ENCODE data around the gene JARID2. TPM values are rescaled to one million over a fixed set of nuclear protein-coding genes. Genes with fewer than 3 reads are reported as not detected.

The JARID2 gene
- total RNA-seq, 2 donors from 2014 or later, result 7.9 to 8.6 TPM

DNA sequence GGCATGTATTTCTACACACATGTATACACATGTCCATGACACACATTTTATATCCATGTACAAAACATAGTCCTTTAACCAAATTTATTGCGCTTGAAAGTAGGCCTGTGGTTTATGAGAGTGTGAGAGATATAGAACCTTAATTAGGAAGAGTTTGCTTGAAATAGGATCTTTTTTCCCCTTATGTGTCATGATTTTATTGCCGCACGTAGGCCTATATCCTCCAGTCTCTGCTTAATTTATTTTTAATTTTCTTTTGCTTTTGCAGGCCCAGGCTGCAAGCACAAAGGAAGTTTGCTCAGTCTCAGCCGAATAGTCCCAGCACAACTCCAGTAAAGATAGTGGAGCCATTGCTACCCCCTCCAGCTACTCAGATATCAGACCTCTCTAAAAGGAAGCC, 205.9 kb downstream of the JARID2 start:
- DNase-seq (no peak), ATAC-seq (no peak)
- intact Hi-C loops (cut with DNase I), result no loop called here

DNA sequence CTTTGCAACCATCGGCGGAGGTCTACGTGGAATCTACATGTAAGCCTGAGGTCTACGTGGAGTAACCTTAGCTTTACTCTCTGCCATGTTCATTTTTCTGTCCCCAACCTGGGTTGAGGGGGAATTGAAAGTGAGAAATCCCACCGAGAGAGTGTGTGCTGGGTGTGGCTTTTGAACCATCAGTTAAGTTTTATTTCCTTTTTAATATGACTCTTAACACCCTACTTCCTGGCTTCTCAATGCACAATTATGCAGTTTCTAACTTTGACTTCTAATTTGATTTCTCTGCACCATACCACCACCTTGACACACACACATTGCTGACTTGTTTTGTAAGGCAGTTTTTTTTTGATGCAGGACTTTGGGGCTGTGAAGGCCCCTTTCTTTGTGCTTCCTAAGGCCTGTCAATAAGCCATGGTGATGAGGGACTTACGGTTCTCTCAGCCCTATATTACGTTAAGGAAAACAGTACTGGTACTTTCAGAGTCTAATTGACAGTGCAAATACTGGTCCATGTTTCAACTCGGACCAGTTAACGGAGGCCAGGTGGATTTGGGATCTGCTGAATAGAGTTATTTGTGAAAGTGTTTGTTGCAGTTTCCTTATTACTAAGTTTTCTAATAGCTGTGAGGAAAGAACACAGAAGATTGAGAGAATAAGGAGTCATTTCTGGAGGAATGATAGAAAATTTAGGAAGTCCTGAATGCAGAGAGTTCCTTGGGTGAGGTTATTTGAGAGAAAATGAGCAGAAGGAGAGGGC, 206.5 kb downstream of the JARID2 start:
- ATAC-seq, result no peak
- intact Hi-C loops (cut with DNase I), result no loop called here
- DNase-seq, result no peak

DNA sequence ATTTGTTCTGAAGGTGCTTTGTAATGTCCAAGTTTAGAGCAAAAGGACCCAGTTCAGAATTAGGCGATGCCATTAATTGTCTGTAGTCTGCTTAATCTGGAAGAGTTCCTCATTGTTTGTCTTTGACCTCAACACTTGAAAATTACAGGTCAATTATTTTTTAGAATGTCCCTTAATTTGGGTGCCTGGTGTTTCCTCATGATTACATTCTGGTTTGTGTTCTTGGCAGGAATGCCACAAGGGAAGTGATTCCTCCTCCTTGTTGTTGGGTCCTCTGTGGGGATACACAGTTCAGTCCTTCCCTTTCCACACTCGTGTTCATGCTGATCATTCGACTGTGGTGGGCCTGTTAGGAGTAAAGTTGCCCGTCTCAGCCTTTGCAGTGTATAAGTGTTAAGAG, 207.3 kb downstream of the JARID2 start:
- DNase-seq (no peak), ATAC-seq (no peak)
- intact Hi-C loops (cut with DNase I), result no loop called here

DNA sequence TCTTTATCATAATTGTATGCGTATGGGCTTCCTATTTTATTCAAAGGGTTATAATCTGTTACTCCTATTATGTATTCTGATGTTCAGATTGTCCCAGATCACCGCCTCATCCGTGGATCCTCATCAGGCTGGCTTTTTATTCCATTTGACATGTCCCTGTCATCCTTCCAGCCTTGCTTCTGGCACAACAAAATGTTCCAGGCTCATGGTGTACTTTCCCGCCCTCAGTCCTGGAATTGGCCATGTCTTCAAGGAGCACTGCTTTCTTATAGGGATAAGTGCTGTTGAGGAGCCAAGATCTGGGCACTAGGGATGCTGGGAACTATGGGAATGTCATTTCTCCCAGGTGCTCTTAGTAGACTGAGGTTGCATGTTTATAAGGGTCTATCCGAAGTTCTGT, 207.8 kb downstream of the JARID2 start:
- ATAC-seq, result peak in 1 of 2 donors; percentile 22
- intact Hi-C loops (cut with DNase I), result no loop called here
- DNase-seq, result no peak

DNA sequence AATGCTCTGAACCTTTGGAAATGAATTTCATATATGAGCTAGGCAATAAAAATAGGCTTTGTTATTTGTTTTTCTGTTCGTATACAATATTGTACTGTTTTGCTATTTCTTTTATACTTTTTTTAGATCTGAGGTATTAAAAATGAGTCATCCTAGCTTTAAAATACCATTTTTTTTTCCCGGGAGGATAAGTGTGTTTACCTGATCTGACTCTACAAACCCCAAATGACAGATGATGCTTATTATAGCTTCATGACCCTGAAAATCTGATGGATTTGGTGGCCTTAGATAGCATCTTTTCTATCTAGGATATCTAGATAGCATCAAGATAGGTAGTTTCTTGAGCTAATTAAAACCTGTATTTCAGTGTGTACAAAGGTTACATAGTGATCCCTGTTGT, 210.6 kb downstream of the JARID2 start:
- intact Hi-C loops (cut with DNase I), result no loop called here
- DNase-seq, result no peak
- no peak for ATAC-seq

DNA sequence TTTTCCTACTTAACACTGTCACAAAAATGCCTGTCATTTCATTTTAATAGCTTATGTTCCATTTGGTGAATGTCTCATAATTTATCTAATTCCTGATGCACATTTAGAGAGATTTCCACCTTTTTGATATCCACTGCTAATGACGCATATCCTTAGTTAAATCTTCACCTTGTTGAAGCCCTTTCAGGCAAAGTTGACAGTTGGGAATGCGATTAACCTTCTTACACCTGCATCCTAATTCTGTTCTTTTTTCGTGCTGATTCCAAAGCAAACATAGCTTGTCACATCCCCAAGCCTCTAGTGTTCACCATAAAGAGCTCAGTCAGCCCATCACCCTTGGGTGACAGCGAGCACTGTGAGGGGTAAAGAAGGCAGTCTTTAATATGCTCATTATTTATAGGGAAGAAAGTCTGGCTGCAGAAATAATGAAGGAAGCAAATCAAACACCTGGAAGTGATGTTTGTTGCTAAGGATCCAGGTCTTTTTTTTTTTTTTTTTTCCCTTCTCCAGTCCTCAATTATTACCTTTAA, 211.3 kb downstream of the JARID2 start:
- intact Hi-C loops (cut with DNase I), result no loop called here
- ATAC-seq (no peak), DNase-seq (no peak)

DNA sequence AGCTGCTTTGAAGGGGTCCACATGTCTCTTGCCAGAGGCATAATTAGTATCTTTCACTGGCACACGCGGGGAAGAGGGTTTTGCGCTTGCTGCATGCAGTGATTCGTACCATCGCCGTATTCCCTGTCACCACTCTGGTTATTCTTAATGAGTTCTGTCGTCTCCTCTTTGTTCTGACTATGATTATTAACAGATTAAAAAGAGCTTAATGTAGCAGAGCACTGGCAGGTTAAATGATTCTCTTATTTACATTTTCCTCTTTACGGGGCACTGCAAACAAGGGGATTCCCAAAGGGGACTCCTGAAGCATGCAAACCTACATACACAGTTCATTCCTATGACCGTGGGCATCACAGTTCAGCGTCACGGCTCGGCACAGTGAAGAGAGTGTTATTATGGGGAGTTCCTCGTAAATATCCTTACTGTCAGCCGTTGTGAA, 212.2 kb downstream of the JARID2 start:
- ATAC-seq (no peak), DNase-seq (no peak)
- intact Hi-C loops (cut with DNase I), result no loop called here

DNA sequence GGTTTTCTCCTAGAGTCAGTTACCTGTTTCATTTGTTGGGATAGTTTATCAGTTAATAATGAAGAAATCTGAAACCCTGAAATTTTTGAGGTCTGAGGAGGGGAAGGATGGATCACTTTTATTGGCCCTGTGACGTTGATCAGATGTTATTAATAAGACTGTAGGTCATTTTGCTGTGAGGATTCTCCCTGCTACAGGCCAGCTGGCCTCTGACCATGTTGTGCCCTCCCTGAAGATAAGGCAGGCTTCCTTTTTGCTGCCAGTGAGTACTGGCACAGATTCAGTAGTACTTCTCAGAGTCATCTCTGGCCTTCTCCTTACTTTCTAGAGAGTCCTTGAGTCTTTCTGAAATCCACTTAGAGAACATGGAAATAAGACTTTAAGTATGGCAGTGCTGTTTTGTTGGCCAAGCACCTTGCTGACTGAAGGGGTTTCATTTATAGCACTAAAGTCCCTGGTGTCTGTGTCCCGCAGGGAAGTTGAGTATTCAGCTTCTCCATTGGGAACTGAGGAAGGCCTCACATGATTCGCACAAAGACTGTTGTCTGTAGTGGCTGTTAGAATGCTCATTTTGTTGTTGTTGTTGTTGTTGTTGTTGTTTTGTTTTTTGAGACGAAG, 214.3 kb downstream of the JARID2 start:
- peak; percentile 64 to 65 for ATAC-seq
- intact Hi-C loops (cut with DNase I), result no loop called here

DNA sequence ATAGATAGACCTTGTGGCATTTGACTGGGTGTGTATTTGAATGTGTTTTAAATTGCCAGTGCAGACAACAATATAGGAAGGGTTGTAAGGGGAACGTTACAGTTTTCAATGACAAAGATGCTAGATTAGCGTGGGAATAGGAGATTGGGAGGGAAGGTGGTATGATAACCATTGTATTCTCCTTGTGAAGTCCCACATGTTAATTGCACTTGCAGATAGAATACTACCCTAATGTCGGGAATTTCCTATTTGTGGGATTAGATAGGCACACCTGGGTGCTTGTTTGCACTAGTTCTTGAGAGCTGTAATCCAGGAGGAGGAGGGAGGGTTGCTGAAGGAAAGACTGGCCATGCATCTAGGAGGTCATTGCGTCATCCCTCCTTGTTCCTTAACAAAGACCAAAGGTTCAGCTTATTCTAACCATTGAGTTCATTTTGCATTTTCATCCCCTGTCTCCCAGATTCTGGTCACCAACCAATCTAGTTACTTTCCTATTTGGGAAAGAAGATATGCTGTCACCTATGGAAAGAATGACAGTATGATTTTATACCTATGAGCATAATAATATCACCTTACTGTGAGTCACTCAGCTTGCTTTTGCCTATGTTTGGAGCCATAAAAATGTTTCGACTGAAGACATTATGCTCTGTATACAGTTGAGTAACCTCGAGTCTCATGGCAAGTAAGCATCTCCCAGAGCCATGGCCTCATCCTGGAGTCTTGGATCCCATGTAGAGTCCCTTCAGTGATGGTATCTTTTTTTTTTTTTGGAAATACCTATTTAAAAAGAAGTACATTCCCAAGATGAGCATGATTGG, 215.5 kb downstream of the JARID2 start:
- ATAC-seq (no peak), DNase-seq (no peak)
- intact Hi-C loops (cut with DNase I), result no loop called here

More for the DNA sequence above, 214.3 kb downstream of the JARID2 start:
- DNase-seq, result no peak

DNA sequence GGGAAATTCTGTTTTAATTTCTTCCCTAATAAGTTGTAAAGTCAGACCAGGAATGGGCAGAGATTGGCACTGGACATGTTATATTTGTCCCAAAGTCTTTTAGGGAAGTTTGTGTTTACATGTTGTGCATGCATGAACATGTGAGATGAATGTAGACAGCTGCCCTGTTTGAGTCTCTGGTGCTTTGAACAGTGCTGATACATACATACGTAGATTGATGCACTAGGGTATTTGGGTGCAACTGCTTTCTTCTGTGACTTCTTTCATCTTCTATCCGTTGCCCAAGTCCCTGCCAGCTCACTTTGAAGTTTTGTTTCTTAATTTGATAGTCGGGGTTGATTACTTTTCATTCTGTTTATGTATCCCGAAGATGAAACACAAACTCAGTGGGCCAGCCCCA, 216.4 kb downstream of the JARID2 start:
- no peak for DNase-seq
- ATAC-seq, result no peak

DNA sequence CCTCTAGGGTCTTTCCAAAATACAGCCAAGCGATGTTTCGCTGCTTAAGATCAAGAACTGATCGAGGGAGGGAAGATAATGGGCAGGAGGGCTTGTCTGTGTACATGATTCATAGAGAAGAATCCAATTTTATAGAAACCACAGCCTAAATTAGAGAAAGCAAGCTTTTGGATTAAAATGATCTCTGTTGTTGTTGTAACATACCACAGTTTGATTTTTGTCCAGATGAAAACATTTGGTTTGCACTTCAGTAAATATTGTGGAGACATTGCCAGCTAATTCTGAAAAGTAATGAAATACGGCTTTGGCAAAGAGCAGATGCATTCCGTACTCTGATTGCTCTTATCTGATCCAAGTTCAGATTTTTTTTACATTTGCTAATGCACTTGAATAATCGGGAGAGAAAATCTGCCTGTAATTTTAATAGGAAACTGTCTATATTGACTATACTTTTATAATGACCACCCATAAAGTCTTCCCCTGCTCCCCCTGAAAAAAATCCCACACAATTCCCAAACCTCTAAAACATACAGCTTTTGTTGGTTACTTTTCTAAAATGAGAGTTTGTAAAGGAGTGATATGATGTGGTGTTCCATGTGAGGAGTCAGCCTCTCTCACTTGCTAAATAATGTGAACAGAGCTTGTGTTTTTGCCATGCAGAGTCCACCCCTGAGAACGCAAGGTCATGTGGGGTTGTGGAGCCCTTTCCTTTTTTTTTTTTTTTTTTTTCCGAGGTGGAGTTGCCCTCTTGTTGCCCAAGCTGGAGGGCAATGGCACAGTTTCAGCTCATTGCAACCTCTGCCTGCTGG, 217.1 kb downstream of the JARID2 start:
- ATAC-seq, result no peak
- no peak for DNase-seq
- intact Hi-C loops (cut with DNase I), result no loop called here

More for the DNA sequence above, 216.4 kb downstream of the JARID2 start:
- intact Hi-C loops (cut with DNase I), result no loop called here

DNA sequence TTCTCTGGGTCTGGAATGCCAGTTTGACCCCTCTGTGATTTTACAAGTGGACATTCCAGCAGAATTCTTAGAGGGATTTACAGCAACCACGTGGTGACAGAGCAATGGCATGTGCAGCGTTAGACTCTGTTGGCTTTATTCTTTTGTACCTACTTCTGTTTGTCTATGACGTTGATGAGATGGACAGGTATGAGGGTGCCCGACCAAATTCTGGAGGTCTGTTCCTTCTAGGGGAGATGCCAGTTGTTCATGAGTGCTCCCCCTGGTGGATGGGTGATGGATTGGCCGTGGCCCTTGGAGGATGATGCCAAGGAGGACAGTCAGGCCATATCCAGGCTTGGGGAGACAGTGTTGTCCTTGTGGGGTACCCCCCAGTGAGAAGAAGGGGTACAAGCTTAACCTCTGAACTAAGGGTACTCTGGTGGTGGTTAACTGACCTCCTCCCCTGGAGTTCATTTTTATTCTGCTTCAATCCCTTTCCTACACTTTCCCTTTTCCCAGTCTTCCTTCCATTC, 218.4 kb downstream of the JARID2 start:
- intact Hi-C loops (cut with DNase I), result no loop called here
- no peak for DNase-seq
- peak in 1 of 2 donors; percentile 18 for ATAC-seq

DNA sequence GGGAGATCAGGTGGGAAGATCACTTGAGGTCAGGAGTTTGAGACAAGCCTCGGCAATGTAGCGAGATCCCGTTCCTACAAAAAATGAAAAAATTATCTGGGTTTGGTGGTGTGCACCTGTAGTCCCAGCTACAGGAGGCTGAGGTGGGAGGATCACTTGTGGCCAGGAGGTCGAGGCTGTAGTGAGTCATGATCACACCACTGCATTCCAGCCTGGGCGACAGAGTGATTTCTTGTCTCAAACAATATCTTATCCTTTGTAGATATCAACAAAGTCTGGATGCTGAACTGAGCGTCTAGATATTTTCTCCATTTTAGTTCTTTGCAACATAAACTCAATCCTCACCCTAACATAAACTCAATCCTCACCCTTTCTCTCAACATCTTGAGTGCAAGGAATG, 219.3 kb downstream of the JARID2 start:
- intact Hi-C loops (cut with DNase I), result no loop called here
- ATAC-seq, result no peak
- no peak for DNase-seq

DNA sequence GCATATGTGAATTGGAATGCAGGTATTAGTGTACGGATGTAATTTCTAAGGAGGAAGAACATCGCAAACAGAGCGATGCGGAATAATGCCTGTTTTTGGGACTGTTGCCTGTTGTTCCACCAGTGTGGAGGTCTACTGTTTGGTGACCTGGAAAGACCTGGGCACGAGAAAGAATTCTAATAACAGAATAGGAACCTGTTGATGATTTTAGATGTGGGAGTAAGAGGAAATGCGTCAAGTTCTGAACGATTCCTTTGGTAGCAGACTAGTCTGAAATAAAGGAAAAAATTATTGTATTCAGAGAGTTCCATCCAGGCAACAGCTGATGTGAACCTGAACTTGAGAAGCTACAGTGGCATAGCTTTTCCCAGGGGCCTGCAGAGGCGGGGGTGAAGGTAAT, 224.9 kb downstream of the JARID2 start:
- ATAC-seq, result no peak
- intact Hi-C loops (cut with DNase I), result no loop called here

DNA sequence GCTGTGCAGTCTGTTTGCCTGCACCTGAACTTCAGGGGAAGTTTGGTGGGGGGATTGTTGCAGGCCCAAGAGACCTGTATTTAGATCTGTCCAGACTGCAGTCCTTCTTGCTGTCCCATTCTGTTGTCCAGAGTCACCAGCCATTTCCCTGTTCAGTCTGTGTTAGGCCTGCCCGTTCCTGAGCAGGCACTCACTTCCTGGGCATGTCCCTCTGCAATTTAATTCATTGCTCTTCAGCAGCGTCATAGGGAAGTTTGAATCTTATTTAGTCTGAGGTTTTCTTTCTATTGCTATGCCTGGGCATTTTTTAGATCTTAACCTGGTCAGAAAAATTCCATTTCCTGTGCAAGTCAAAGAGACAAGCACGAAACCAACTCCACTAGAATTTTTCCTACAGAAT, 226.8 kb downstream of the JARID2 start:
- intact Hi-C loops (cut with DNase I), result no loop called here
- ATAC-seq, result no peak

More for the DNA sequence above, 224.9 kb downstream of the JARID2 start:
- DNase-seq, result no peak

DNA sequence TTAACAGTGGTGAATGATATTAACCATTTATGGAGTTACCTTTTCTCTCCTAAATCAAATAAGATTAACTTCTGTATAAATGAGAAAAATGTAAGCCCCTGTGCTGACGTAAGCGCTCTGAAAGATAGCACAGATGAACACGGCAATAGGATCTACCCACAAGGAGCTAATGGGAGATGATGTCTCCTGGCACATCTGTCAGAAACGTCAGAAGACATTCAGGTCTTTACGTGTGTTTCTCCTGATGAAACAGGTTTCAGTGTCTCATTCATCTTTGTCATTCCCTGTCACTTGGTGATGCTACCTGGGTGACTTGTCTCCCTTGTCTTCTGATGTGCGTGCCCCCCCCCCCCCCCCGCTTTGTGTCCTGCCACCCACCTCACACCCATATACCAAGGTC, 227.3 kb downstream of the JARID2 start:
- intact Hi-C loops (cut with DNase I), result no loop called here
- ATAC-seq (no peak), DNase-seq (no peak)

More for the DNA sequence above, 226.8 kb downstream of the JARID2 start:
- no peak for DNase-seq

DNA sequence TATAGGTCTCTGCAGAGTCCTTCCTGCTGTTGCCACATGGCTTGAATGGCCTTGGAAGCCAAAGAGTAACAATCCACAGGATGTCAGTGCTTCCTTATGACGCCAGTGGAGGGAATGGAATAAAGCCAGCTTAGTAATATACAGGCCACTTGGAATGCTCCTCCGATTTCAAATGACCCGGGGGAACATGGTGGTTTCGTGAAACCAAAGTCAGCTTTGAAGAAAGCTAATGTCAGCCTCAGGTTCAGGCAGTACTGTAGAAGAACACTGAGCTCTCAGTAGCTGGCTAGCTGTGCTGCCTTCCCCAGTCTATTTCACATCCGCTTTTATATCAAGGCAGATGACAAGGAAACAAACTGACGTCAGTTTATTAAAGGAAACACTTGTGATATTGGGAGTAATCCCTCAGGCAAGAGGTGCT, 227.9 kb downstream of the JARID2 start:
- intact Hi-C loops (cut with DNase I), result no loop called here
- ATAC-seq (peak; percentile 67 to 83), DNase-seq (peak; percentile 40)

DNA sequence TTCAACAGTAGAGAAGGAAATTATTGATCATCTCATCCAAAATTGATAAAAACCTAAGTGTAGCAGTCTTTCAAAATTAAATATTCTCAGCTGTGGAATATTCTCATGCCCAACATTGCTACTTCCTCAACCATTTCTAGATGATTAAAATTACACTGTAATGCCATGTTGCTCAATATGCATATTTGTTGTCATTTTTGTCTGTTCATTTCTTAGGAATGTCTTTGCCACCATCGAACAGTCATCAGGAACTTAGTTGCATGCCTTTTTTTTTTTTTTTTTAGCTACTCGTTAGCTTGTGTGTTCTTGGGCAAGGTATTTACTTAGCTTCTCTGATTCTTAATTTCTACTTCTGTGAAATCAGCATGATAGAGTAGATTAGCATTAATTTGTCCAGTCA, 228.3 kb downstream of the JARID2 start:
- DNase-seq (no peak), ATAC-seq (no peak)
- intact Hi-C loops (cut with DNase I), result no loop called here

DNA sequence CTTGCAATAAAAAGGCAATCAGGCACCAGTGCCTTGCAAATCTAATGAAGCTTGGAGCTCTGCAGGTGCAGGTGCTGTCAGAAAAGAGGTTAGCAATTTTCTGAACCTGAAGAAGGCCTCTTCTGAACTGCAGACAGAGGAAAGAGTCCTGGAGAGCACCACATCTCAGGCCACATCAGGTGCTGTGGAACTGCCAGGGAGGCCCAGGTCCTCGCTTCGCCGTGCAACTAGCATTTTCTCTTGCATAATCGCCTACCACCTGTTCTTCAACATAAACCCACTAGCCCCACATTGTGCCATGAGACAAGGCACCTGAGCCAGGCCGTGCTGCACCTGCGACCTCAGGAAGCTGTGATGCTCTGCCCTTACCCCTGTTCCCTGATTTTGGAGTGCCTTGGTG, 229.4 kb downstream of the JARID2 start:
- DNase-seq, result no peak
- ATAC-seq, result no peak
- intact Hi-C loops (cut with DNase I), result no loop called here

Data from left cardiac atrium (tissue), 4 donors.